ENCODE data around the gene VPS13D. TPM values are rescaled to one million over a fixed set of nuclear protein-coding genes. Genes with fewer than 3 reads are reported as not detected.

The VPS13D gene
- total and polyA plus RNA-seq, 2 experiments from 2014 or later, result 10.7 to 34.9 TPM

DNA sequence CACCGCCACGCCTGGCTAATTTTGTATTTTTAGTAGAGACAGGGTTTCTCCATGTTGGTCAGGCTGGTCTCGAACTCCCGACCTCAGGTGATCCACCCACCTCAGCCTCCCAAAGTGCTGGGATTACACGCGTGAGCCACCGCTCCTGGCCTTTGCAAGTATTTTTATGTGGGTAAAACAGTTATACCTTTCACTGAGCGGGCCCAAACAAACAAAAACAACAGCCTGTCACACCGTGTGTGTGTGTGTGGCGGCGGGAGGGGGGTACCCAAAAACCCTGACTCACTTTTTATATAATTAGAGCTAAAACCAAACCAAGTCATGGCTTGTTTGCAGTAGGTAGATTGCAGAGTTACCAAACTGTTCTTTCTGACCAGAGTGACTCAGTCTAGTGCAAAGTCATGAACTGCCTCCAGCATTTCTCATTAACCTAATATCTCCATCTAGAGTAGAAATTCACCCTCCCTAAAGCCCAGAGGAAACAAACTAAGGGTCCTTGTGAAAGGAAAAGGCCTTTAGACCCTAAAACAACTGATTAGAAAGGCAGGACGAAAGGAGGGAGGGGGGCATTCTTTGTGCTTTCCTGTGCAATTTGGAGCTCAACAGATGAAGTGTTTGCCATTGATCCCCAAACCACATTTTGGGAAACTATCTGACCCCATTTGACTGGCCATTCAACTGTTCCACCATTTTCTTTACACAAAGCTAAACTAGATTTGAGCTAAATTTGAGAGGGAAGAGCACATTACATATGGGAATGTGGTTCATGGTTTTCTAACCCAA lies 207.2 kb downstream of the VPS13D start:
- Histone ChIP-seq H3K4me3 (no peak overlapping the region), H3K9me2 (ENCODE audit: insufficient read depth) (no peaks in the 10 kb centered on the region), H4K20me1 (replicated peaks; ENCODE audit: insufficient read depth) (0 out of 2 replicates have a peak, but pooled peaks cover 11% of the 10 kb centered on the region), H3K4me1 (ENCODE audit: insufficient read depth) (no peaks in the 10 kb centered on the region), H3K27ac (ENCODE audit: low read depth) (no peak overlapping the region), H3K79me2 (replicated peaks; ENCODE audit: insufficient read depth) (no peaks in the 10 kb centered on the region), H3K4me2 (no peak overlapping the region), H3F3A (replicated peaks; ENCODE audit: low read depth) (no peaks in the 10 kb centered on the region), H2AFZ (no peak overlapping the region), H3K36me3 (ENCODE audit: insufficient read depth) (no peaks in the 10 kb centered on the region), H3K27me3 (ENCODE audit: insufficient read depth) (no peaks in the 10 kb centered on the region)
- H3K27me3 Mint-ChIP-seq (ENCODE audit: insufficient read depth, low read depth, poor library complexity), result peaks cover 4% of the 10 kb centered on the region
- no peaks in the 10 kb centered on the region for H3K9me3 Mint-ChIP-seq
- DNase-seq (ENCODE audit: low spot score) (no peak), ATAC-seq (no peak)
- no peak overlapping the region for H3K27ac Mint-ChIP-seq
- H3K4me1 Mint-ChIP-seq, result peaks cover 27% of the 10 kb centered on the region
- TF ChIP-seq, protein P1, sequence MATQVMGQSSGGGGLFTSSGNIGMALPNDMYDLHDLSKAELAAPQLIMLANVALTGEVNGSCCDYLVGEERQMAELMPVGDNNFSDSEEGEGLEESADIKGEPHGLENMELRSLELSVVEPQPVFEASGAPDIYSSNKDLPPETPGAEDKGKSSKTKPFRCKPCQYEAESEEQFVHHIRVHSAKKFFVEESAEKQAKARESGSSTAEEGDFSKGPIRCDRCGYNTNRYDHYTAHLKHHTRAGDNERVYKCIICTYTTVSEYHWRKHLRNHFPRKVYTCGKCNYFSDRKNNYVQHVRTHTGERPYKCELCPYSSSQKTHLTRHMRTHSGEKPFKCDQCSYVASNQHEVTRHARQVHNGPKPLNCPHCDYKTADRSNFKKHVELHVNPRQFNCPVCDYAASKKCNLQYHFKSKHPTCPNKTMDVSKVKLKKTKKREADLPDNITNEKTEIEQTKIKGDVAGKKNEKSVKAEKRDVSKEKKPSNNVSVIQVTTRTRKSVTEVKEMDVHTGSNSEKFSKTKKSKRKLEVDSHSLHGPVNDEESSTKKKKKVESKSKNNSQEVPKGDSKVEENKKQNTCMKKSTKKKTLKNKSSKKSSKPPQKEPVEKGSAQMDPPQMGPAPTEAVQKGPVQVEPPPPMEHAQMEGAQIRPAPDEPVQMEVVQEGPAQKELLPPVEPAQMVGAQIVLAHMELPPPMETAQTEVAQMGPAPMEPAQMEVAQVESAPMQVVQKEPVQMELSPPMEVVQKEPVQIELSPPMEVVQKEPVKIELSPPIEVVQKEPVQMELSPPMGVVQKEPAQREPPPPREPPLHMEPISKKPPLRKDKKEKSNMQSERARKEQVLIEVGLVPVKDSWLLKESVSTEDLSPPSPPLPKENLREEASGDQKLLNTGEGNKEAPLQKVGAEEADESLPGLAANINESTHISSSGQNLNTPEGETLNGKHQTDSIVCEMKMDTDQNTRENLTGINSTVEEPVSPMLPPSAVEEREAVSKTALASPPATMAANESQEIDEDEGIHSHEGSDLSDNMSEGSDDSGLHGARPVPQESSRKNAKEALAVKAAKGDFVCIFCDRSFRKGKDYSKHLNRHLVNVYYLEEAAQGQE (IDR thresholded peaks at IDR 0.05; ENCODE audit: unreplicated experiment), result no peak
- TF ChIP-seq ZNF331 (CRISPR knock-in tag; IDR thresholded peaks at IDR 0.05; ENCODE audit: low read depth), result no peak
- no peak for TF ChIP-seq EZH2phosphoT487 (IDR thresholded peaks at IDR 0.05; ENCODE audit: unreplicated experiment)
- no peak for TF ChIP-seq STAT1 (IDR thresholded peaks at IDR 0.05; ENCODE audit: unreplicated experiment)
- no peak for TF ChIP-seq CTCF (conservative IDR thresholded peaks at IDR 0.05; ENCODE audit: low read depth in 2 of 2)
- TF ChIP-seq JUNB (IDR thresholded peaks at IDR 0.05; ENCODE audit: unreplicated experiment), result no peak
- TF ChIP-seq EZH2 (IDR thresholded peaks at IDR 0.05; ENCODE audit: low read depth, unreplicated experiment), result no peak
- no peak for TF ChIP-seq ZNF462 (CRISPR knock-in tag; IDR thresholded peaks at IDR 0.05)
- no peak for TF ChIP-seq POLR2AphosphoS5 (IDR thresholded peaks at IDR 0.05; ENCODE audit: low read depth)
- TF ChIP-seq ETS1 (IDR thresholded peaks at IDR 0.05), result no peak
- no peak for TF ChIP-seq ZNF114 (CRISPR knock-in tag; IDR thresholded peaks at IDR 0.05)
- no peak overlapping the region for H3K4me3 Mint-ChIP-seq
- H3K36me3 Mint-ChIP-seq (ENCODE audit: low read depth), result peaks cover 21% of the 10 kb centered on the region

Data from GM23338 (cell line).